DOHH2 (cell line): ENCODE results near the gene ISOC2.

ENCODE experiments used
- H3F3A ChIP-seq: fragments of 200-600 bp; sonication (generic), shearing (Covaris generic); 2 replicates; pipeline ENCODE4 v1.6.0; 2016; ENCODE audit warnings: antibody characterized with exemption, mild to moderate bottlenecking; ENCODE audit not compliant: control insufficient read depth, insufficient read depth
- H3K27ac ChIP-seq: fragments of 200-600 bp; sonication (generic); 2 replicates; pipeline ENCODE4 v1.5.1; 2014; ENCODE audit warnings: low read depth, mild to moderate bottlenecking, low read length, moderate library complexity
- H3K27me3 ChIP-seq: fragments of 200-600 bp; sonication (generic); 2 replicates; pipeline ENCODE4 v1.6.1; 2014; ENCODE audit warnings: mild to moderate bottlenecking, low read length, mixed read lengths; ENCODE audit not compliant: control insufficient read depth
- H3K36me3 ChIP-seq: fragments of 200-600 bp; sonication (generic); 2 replicates; pipeline ENCODE4 v1.6.1; 2014; ENCODE audit warnings: mild to moderate bottlenecking, low read length, moderate library complexity, mixed read lengths; ENCODE audit not compliant: control insufficient read depth
- H3K4me1 ChIP-seq: fragments of 200-600 bp; sonication (generic); 2 replicates; pipeline ENCODE4 v1.6.1; 2014; ENCODE audit warnings: mild to moderate bottlenecking, low read length, mixed read lengths; ENCODE audit not compliant: control insufficient read depth
- H3K4me2 ChIP-seq: fragments of 200-600 bp; sonication (generic); 2 replicates; pipeline ENCODE4 v1.6.0; 2014; ENCODE audit warnings: mild to moderate bottlenecking, low read length, moderate library complexity
- H3K4me3 ChIP-seq: fragments of 200-600 bp; sonication (generic); 2 replicates; pipeline ENCODE4 v1.5.1; 2014; ENCODE audit warnings: mild to moderate bottlenecking, low read length, mixed read lengths
- H3K79me2 ChIP-seq: fragments of 200-600 bp; sonication (generic); 2 replicates; pipeline ENCODE4 v1.6.1; 2014; ENCODE audit warnings: mild to moderate bottlenecking, low read length, mixed read lengths; ENCODE audit not compliant: control insufficient read depth
- H3K9me2 ChIP-seq: fragments of 200-600 bp; sonication (generic); replicated peaks from 2 replicates; pipeline ENCODE4 v1.6.1; 2014; ENCODE audit warnings: mild to moderate bottlenecking, low read length, mixed read lengths; ENCODE audit not compliant: control insufficient read depth
- H3K9me3 ChIP-seq: fragments of 200-600 bp; sonication (generic); 2 replicates; pipeline ENCODE4 v1.6.1; 2014; ENCODE audit warnings: antibody characterized with exemption, low read length, mixed read lengths; ENCODE audit not compliant: control insufficient read depth, insufficient read depth
- H4K20me1 ChIP-seq: fragments of 200-600 bp; sonication (generic); 2 replicates; pipeline ENCODE4 v1.6.0; 2014; ENCODE audit warnings: low read depth, mild to moderate bottlenecking, antibody characterized with exemption, low read length, moderate library complexity; ENCODE audit not compliant: control insufficient read depth, insufficient read depth
- CTCF ChIP-seq: fragments of 200-600 bp; sonication (generic); IDR thresholded peaks from one replicate; pipeline ENCODE4 v1.5.1; 2014; ENCODE audit warnings: antibody characterized with exemption, mild to moderate bottlenecking, low read depth, low read length; ENCODE audit not compliant: poor library complexity, severe bottlenecking
- EZH2phosphoT487 ChIP-seq: fragments of 200-600 bp; sonication (generic); IDR thresholded peaks from 2 replicates; pipeline ENCODE4 v1.6.1; 2017; ENCODE audit warnings: borderline replicate concordance, mild to moderate bottlenecking, antibody characterized with exemption, low read length, moderate library complexity, mixed read lengths

Gene ISOC2

GRCh38 chr19:55419624-55420236 lies 41.7 kb downstream of the ISOC2 start:
- H3K79me2 ChIP-seq, result no peaks in the 10 kb centered on the region
- peaks cover 3% of the 10 kb centered on the region; the same call in 1 of the 2 replicates for H3K27me3 ChIP-seq
- H3K36me3 ChIP-seq, result no peaks in the 10 kb centered on the region
- 0 out of 2 replicates have a peak, but pooled peaks cover 6% of the 10 kb centered on the region for H3K9me3 ChIP-seq
- H3K4me2 ChIP-seq, result no peak overlapping the region
- peaks cover 5% of the 10 kb centered on the region for H3K4me1 ChIP-seq
- H3F3A ChIP-seq, result no peaks in the 10 kb centered on the region
- no peaks in the 10 kb centered on the region for H3K9me2 ChIP-seq
- H3K4me3 ChIP-seq, result no peak overlapping the region
- no peak overlapping the region for H3K27ac ChIP-seq
- TF ChIP-seq EZH2phosphoT487 (no peak), CTCF (no peak)
- no peaks in the 10 kb centered on the region for H4K20me1 ChIP-seq

GRCh38 chr19:55419103-55419502 lies 42.3 kb downstream of the ISOC2 start:
- Histone ChIP-seq H4K20me1 (no peaks in the 10 kb centered on the region), H3K4me2 (no peak overlapping the region), H3K27ac (no peak overlapping the region), H3K79me2 (no peaks in the 10 kb centered on the region), H3K9me2 (no peaks in the 10 kb centered on the region), H3F3A (no peaks in the 10 kb centered on the region), H3K27me3 (peaks cover 3% of the 10 kb centered on the region; the same call in 1 of the 2 replicates), H3K4me3 (no peak overlapping the region), H3K9me3 (0 out of 2 replicates have a peak, but pooled peaks cover 6% of the 10 kb centered on the region), H3K4me1 (peaks cover 5% of the 10 kb centered on the region), H3K36me3 (no peaks in the 10 kb centered on the region)
- no peak for TF ChIP-seq CTCF
- no peak for TF ChIP-seq EZH2phosphoT487

GRCh38 chr19:55418185-55418584 lies 43.3 kb downstream of the ISOC2 start:
- TF ChIP-seq EZH2phosphoT487 (no peak), CTCF (peak; percentile 87)
- Histone ChIP-seq H3K9me2 (no peaks in the 10 kb centered on the region), H3K36me3 (no peaks in the 10 kb centered on the region), H3K4me3 (no peak overlapping the region), H3K27me3 (peaks cover 3% of the 10 kb centered on the region; the same call in 1 of the 2 replicates), H3K4me2 (no peak overlapping the region), H3K27ac (no peak overlapping the region), H4K20me1 (no peaks in the 10 kb centered on the region), H3K9me3 (0 out of 2 replicates have a peak, but pooled peaks cover 6% of the 10 kb centered on the region), H3K79me2 (no peaks in the 10 kb centered on the region), H3F3A (no peaks in the 10 kb centered on the region), H3K4me1 (peaks cover 5% of the 10 kb centered on the region)
